Mucosa of descending colon (tissue), 3 donors: ENCODE data around the gene SLC30A1. TPM values are rescaled to one million over a fixed set of nuclear protein-coding genes. Genes with fewer than 3 reads are reported as not detected.

Source experiments
- ATAC-seq: fragments of 200-7000 bp; cut with Tn5 transposase; one replicate; pipeline ENCODE4 v1.9.1; 2020; ENCODE audit warnings: mild to moderate bottlenecking, moderate library complexity
- DNase-seq, 3 donors: peaks; one replicate each; pipeline ENCODE4 v3.0.0-alpha.2; 2020
- H3K36me3 ChIP-seq: fragments of 200-600 bp; one replicate; pipeline ENCODE4 v1.8.0; 2021; ENCODE audit warnings: low read depth, mild to moderate bottlenecking
- H3K4me1 ChIP-seq: fragments of 200-600 bp; one replicate; pipeline ENCODE4 v1.8.0; 2021; ENCODE audit warnings: low read depth, mild to moderate bottlenecking
- H3K4me3 ChIP-seq: fragments of 200-600 bp; one replicate; pipeline ENCODE4 v1.8.0; 2021; ENCODE audit warnings: mild to moderate bottlenecking
- H3K9me3 ChIP-seq: fragments of 200-600 bp; one replicate; pipeline ENCODE4 v1.8.0; 2021; ENCODE audit warnings: mild to moderate bottlenecking
- intact Hi-C, 2 donors: fragments of 100-400 bp; cut with DNase I in 1 of 2; cut with micrococcal nuclease in 1 of 2; formaldehyde crosslinking; loops; one replicate each; pipeline versions ENCODE4 v1.11.0 to v1.11.1; 2022; cut with DNase I, micrococcal nuclease
- total RNA-seq, 3 donors: library from RNA; stranded (reverse); fragmentation: NEBNext Ultra II Directional in 2 of 3; extraction: Animal tissue kit (Norgen Biotek cat#: 25700) in 2 of 3; gene quantifications; one replicate each; pipeline versions ENCODE4 v1.2.1 to v1.2.4, GENCODE V29; 2021 to 2023
- TF ChIP-seq, protein P1 (sequence below): fragments of 200-600 bp; IDR thresholded peaks from one replicate; pipeline ENCODE4 v1.8.0; 2022; ENCODE audit warnings: antibody characterized with exemption, mild to moderate bottlenecking
- donor health status: DM: no; HTN: no; CAD: no; lungs with moderate emphysema.
- donor health status: DM: no; HTN: no; CAD: no.
- donor health status: DM: no; HTN: yes; CAD: no.

Gene SLC30A1
- total RNA-seq, 3 donors from 2014 or later = 20.8 to 43.5 (median 29.2) TPM

DNA sequence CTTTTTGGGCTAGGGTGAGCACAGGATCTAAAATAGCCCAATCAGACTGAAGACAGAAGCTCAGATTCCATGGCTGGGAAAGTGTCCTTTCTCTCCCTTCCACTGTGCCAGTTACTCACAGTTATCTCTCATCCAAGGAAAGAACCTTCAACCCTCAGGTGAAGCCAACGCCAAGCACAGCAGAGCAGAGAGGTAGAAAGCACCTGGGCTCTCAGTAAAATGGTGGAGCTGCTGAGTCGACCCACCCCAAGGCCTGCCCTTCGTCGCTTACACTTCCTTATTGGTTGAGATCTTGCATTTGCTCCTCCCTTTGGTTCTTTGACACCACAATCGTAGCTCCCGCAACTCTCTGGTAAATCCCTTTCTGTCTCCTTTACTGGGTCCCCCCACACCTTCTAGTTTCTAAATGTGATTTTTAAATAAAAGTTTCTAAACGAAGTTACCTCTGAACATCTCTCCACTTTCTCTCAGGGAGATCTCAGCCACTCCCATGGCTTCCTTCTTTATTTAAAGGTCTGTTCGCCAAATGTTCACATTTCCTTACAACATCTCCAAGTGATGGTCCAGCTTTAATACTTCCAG, 27.5 kb upstream of the SLC30A1 start:
- Histone ChIP-seq H3K9me3 (no peaks in the 10 kb centered on the region), H3K36me3 (no peaks in the 10 kb centered on the region), H3K4me3 (no peak overlapping the region), H3K4me1 (peaks cover 8% of the 10 kb centered on the region)
- ATAC-seq (peak; percentile 32), DNase-seq (no peak)
- intact Hi-C loops = no loop called here
- TF ChIP-seq, protein P1, sequence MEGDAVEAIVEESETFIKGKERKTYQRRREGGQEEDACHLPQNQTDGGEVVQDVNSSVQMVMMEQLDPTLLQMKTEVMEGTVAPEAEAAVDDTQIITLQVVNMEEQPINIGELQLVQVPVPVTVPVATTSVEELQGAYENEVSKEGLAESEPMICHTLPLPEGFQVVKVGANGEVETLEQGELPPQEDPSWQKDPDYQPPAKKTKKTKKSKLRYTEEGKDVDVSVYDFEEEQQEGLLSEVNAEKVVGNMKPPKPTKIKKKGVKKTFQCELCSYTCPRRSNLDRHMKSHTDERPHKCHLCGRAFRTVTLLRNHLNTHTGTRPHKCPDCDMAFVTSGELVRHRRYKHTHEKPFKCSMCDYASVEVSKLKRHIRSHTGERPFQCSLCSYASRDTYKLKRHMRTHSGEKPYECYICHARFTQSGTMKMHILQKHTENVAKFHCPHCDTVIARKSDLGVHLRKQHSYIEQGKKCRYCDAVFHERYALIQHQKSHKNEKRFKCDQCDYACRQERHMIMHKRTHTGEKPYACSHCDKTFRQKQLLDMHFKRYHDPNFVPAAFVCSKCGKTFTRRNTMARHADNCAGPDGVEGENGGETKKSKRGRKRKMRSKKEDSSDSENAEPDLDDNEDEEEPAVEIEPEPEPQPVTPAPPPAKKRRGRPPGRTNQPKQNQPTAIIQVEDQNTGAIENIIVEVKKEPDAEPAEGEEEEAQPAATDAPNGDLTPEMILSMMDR = no peak

DNA sequence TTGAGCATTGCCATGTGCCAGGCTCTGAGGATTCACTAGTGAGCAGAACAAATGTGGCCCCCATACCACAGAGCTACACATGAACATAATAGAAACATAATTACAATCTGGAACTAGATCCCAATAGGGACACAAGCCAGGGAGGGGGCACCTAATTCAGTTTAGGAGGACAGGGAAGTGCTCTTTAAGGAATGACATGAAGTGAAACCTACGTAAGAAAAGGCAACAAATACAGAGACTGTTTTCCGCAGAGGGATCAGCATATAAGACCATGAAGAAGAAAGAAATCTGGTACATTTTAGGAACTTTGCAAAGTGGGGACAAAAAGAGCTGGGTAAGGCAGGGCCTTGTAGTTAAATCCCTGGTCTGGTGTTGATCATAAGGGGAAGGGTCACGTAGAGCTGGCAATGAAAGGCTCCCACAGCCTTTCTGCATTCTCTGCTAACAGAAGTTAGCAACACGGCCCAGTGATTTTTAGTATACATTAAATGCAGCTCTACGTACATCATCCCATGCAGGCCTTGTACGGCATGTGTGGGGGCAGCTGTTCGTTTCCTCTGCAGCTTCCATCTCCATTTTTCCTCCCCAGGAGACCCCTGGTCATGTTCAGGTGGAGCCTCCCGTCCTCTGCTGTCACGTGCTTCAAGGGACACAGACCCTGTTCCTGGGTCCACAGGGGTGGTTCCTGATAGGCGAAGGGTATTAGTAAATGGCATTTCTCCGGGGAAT, 26.8 kb upstream of the SLC30A1 start:
- TF ChIP-seq, protein P1 = no peak
- Histone ChIP-seq H3K36me3 (no peaks in the 10 kb centered on the region), H3K4me1 (peaks cover 8% of the 10 kb centered on the region), H3K9me3 (no peaks in the 10 kb centered on the region), H3K4me3 (no peak overlapping the region)
- DNase-seq = no peak
- intact Hi-C loops = no loop called here
- no peak for ATAC-seq

DNA sequence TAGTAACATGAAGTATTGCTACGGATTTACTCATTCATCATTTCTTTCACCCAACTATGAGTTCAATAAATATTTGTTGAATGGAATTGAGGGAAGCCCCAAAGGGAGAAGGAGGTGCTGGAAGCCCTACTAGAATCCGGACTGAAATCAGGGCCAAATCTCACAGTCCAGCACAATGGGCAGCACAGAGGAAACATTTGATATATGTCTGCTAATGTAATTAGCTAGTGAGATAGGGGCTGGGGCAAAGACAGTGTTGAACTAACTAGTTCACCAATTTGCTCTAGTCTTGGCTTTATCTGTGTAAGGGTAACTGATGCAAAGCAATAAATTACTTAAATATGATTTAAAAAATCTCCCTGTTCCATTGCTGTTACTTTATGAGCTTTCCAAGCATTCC, 26.1 kb upstream of the SLC30A1 start:
- no peak for DNase-seq
- intact Hi-C loops = no loop called here
- no peaks in the 10 kb centered on the region for H3K36me3 ChIP-seq
- ATAC-seq = no peak
- H3K9me3 ChIP-seq = no peaks in the 10 kb centered on the region
- TF ChIP-seq, protein P1 = no peak
- peaks cover 8% of the 10 kb centered on the region for H3K4me1 ChIP-seq
- no peak overlapping the region for H3K4me3 ChIP-seq

DNA sequence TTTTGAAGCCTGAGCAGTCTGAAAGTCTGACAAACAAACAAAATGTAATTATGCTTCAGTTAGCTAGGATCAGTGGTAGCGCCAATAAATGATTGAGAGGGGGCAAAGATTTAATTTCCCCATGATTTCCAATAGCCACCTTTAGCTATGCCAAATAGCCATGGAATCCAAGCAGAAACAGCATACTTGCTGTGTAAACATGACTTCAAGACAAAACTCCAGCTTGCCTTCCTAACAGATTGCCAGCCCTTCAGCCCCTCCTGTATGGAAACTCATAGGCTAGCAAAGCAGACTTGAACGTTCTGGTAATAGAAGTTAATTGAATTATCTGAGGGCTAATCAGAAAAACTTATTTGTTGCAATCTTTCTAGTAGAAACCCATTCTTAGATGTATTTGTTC, 25.6 kb upstream of the SLC30A1 start:
- no peak for DNase-seq
- intact Hi-C loops = no loop called here

DNA sequence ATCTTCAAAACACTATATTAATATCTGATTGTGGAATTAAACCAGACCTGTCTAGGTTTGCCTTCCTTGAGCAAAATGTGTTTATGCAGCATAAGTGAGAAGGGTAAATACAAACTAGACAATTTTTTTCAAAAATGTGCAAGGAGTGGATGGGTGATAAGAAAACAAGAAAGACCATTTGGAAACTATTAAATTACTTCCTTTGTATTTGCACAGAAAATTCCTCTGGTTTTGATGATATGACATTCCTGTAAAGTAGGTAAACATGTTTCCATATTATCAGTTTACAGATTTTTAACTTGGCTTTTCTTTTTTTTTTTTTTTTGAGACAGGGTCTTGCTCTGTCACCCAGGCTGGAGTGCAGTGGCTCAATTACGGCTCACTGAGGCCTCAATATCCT, 24.8 kb upstream of the SLC30A1 start:
- intact Hi-C loops = no loop called here
- Histone ChIP-seq H3K9me3 (no peaks in the 10 kb centered on the region), H3K4me3 (no peak overlapping the region), H3K36me3 (no peaks in the 10 kb centered on the region), H3K4me1 (peaks cover 8% of the 10 kb centered on the region)
- DNase-seq (no peak), ATAC-seq (no peak)
- TF ChIP-seq, protein P1 = no peak

More for the DNA sequence above, 25.6 kb upstream of the SLC30A1 start:
- peaks cover 8% of the 10 kb centered on the region for H3K4me1 ChIP-seq
- H3K36me3 ChIP-seq = no peaks in the 10 kb centered on the region
- H3K9me3 ChIP-seq = no peaks in the 10 kb centered on the region
- H3K4me3 ChIP-seq = no peak overlapping the region
- ATAC-seq = no peak
- TF ChIP-seq, protein P1 = no peak
